IMR-90 (cell line): ENCODE results near the gene TRIM63. TPM values are rescaled to one million over a fixed set of nuclear protein-coding genes. Genes with fewer than 3 reads are reported as not detected.

ENCODE experiments used
- ATAC-seq: fragments of 200-7000 bp; cut with Tn5 transposase; 2 replicates; pipeline ENCODE4 v1.9.1; 2020; ENCODE audit warnings: low read depth, mild to moderate bottlenecking, moderate library complexity
- BruUV-seq: library from RNA; stranded (reverse); fragments of 400-500 nt; replicated peaks from 2 replicates; lab custom pipeline; 2021; lab: Mats Ljungman, UMichigan
- CTCF ChIA-PET: fragments of 300-600 bp; formaldehyde crosslinking; extraction: SDS; loops from one replicate; lab custom pipeline; 2021; ENCODE audit warnings: antibody characterized with exemption; lab: Yijun Ruan, JAX
- POLR2A ChIA-PET: fragments of 300-600 bp; sonication (Branson Sonifier 250); formaldehyde crosslinking; loops from one replicate; lab custom pipeline; 2022; ENCODE audit warnings: antibody characterized with exemption; ENCODE audit not compliant: unreplicated experiment; lab: Charles Lee
- DNase-seq: peaks from one replicate; pipeline ENCODE4 v3.0.0; 2013
- H2AFZ ChIP-seq: replicated peaks from 2 replicates; pipeline ENCODE3; 2013; ENCODE audit warnings: low read length, mild to moderate bottlenecking; ENCODE audit not compliant: poor library complexity
- H2AK5ac ChIP-seq: 2 replicates; pipeline ENCODE4 v1.6.1; 2013; ENCODE audit warnings: low read depth, low read length, inconsistent platforms
- H2AK9ac ChIP-seq: replicated peaks from 2 replicates; pipeline ENCODE3; 2013; ENCODE audit warnings: mild to moderate bottlenecking, low read depth, low read length, moderate library complexity; ENCODE audit not compliant: poor library complexity
- H2BK120ac ChIP-seq: 2 replicates; pipeline ENCODE4 v1.6.1; 2013; ENCODE audit warnings: low read depth, low read length, inconsistent platforms
- H2BK15ac ChIP-seq: 3 replicates; pipeline ENCODE4 v1.6.1; 2013; ENCODE audit warnings: low read depth, low read length, inconsistent platforms
- H2BK20ac ChIP-seq: 2 replicates; pipeline ENCODE4 v1.6.1; 2013; ENCODE audit warnings: low read depth, mild to moderate bottlenecking, inconsistent platforms, low read length, moderate library complexity
- H2BK5ac ChIP-seq: 2 replicates; pipeline ENCODE4 v1.6.1; 2013; ENCODE audit warnings: mild to moderate bottlenecking, low read depth, low read length, inconsistent platforms; ENCODE audit not compliant: poor library complexity, severe bottlenecking
- H3K14ac ChIP-seq: replicated peaks from 2 replicates; pipeline ENCODE4 v1.6.1; 2013; ENCODE audit warnings: low read depth, low read length, inconsistent platforms
- H3K18ac ChIP-seq: 2 replicates; pipeline ENCODE4 v1.6.1; 2013; ENCODE audit warnings: low read depth, low read length, control low read depth
- H3K23ac ChIP-seq: 2 replicates; pipeline ENCODE4 v1.6.1; 2013; ENCODE audit warnings: low read depth, low read length, inconsistent platforms
- H3K27ac ChIP-seq: 2 replicates; pipeline ENCODE4 v1.5.1; 2013; ENCODE audit warnings: mild to moderate bottlenecking, control low read depth, low read length; ENCODE audit not compliant: insufficient read depth
- H3K27me3 ChIP-seq: 2 replicates; pipeline ENCODE4 v1.6.1; 2013; ENCODE audit warnings: low read length; ENCODE audit not compliant: control insufficient read depth, insufficient read depth
- H3K36me3 ChIP-seq: 2 replicates; pipeline ENCODE4 v1.6.1; 2013; ENCODE audit warnings: low read length, mixed read lengths; ENCODE audit not compliant: control insufficient read depth, insufficient read depth
- H3K4ac ChIP-seq: 2 replicates; pipeline ENCODE4 v1.6.1; 2013; ENCODE audit warnings: low read depth, low read length, inconsistent platforms
- H3K4me1 ChIP-seq: 2 replicates; pipeline ENCODE4 v1.6.1; 2013; ENCODE audit warnings: low read length, mixed read lengths; ENCODE audit not compliant: control insufficient read depth, insufficient read depth
- H3K4me2 ChIP-seq: 2 replicates; pipeline ENCODE4 v1.6.1; 2013; ENCODE audit warnings: low read depth, mild to moderate bottlenecking, control low read depth, low read length, moderate library complexity
- H3K4me3 ChIP-seq: 2 replicates; pipeline ENCODE4 v1.5.1; 2013; ENCODE audit warnings: low read depth, mild to moderate bottlenecking, control low read depth, low read length, moderate library complexity; ENCODE audit not compliant: insufficient read depth
- H3K56ac ChIP-seq: 2 replicates; pipeline ENCODE4 v1.6.1; 2013; ENCODE audit warnings: low read length, inconsistent platforms; ENCODE audit not compliant: insufficient read depth; ENCODE audit errors: extremely low read depth
- H3K79me1 ChIP-seq, 2 experiments: 2 replicates each; pipeline ENCODE4 v1.6.1; 2013; ENCODE audit warnings: low read length in 2 of 2, inconsistent platforms in 1 of 2, low read depth in 1 of 2
- H3K9ac ChIP-seq: 2 replicates; pipeline ENCODE4 v1.6.1; 2013; ENCODE audit warnings: low read depth, low read length, control low read depth
- H3K9me1 ChIP-seq: 2 replicates; pipeline ENCODE4 v1.6.1; 2013; ENCODE audit warnings: low read length, inconsistent platforms; ENCODE audit not compliant: insufficient read depth
- H3K9me3 ChIP-seq: 2 replicates; pipeline ENCODE4 v1.6.1; 2013; ENCODE audit warnings: low read length; ENCODE audit not compliant: control insufficient read depth, insufficient read depth
- H4K20me1 ChIP-seq: 2 replicates; pipeline ENCODE4 v1.6.1; 2013; ENCODE audit warnings: low read length, inconsistent platforms; ENCODE audit not compliant: insufficient read depth
- H4K5ac ChIP-seq: 2 replicates; pipeline ENCODE4 v1.6.1; 2013; ENCODE audit warnings: mild to moderate bottlenecking, low read depth, low read length, control low read depth
- H4K8ac ChIP-seq, 2 experiments: 2 replicates each; pipeline ENCODE4 v1.6.1; 2013; ENCODE audit warnings: low read depth in 2 of 2, low read length in 2 of 2, control low read depth in 1 of 2, inconsistent platforms in 1 of 2
- H4K91ac ChIP-seq: 2 replicates; pipeline ENCODE4 v1.6.1; 2013; ENCODE audit warnings: low read depth, low read length, inconsistent platforms; ENCODE audit not compliant: insufficient read depth
- BHLHE40 ChIP-seq: fragments of 150-350 bp; IDR thresholded peaks from 2 replicates; pipeline ENCODE4 v1.6.1; 2016; ENCODE audit warnings: mild to moderate bottlenecking, low read depth, low read length
- CEBPB ChIP-seq: IDR thresholded peaks from 2 replicates; pipeline ENCODE4 v1.6.1; 2012; ENCODE audit warnings: low read depth, low read length, improper control_type of control experiment
- CHD1 ChIP-seq: IDR thresholded peaks from 2 replicates; pipeline ENCODE4 v1.6.1; 2012; ENCODE audit warnings: low read depth, low read length, improper control_type of control experiment
- CTCF ChIP-seq: conservative IDR thresholded peaks from 2 replicates; pipeline ENCODE4 v1.5.1; 2012; ENCODE audit warnings: mild to moderate bottlenecking, low read depth, low read length, improper control_type of control experiment
- ELK1 ChIP-seq: fragments of 150-350 bp; IDR thresholded peaks from 2 replicates; pipeline ENCODE4 v1.6.1; 2016; ENCODE audit warnings: low read depth, mild to moderate bottlenecking, low read length, moderate library complexity, borderline replicate concordance
- FOS ChIP-seq: fragments of 150-350 bp; IDR thresholded peaks from 2 replicates; pipeline ENCODE4 v1.6.1; 2016; ENCODE audit warnings: low read depth, low read length
- MAFK ChIP-seq: IDR thresholded peaks from 2 replicates; pipeline ENCODE4 v1.6.1; 2012; ENCODE audit warnings: low read depth, low read length, improper control_type of control experiment
- MAZ ChIP-seq: IDR thresholded peaks from 2 replicates; pipeline ENCODE4 v1.6.1; 2012; ENCODE audit warnings: low read depth, mild to moderate bottlenecking, low read length, improper control_type of control experiment, moderate library complexity, borderline replicate concordance
- MXI1 ChIP-seq: IDR thresholded peaks from 2 replicates; pipeline ENCODE4 v1.6.1; 2012; ENCODE audit warnings: low read depth, mild to moderate bottlenecking, low read length, moderate library complexity, borderline replicate concordance
- NFE2L2 ChIP-seq: fragments of 150-350 bp; IDR thresholded peaks from 2 replicates; pipeline ENCODE4 v1.6.1; 2016; ENCODE audit warnings: low read depth, mild to moderate bottlenecking, low read length
- POLR2A ChIP-seq: IDR thresholded peaks from 2 replicates; pipeline ENCODE4 v1.6.1; 2012; ENCODE audit warnings: mild to moderate bottlenecking, low read depth, low read length
- RAD21 ChIP-seq: IDR thresholded peaks from 2 replicates; pipeline ENCODE4 v1.6.1; 2012; ENCODE audit warnings: low read length, improper control_type of control experiment
- RCOR1 ChIP-seq: IDR thresholded peaks from 2 replicates; pipeline ENCODE4 v1.6.1; 2012; ENCODE audit warnings: mild to moderate bottlenecking, low read length, improper control_type of control experiment; ENCODE audit not compliant: insufficient replicate concordance
- RFX5 ChIP-seq: IDR thresholded peaks from 2 replicates; pipeline ENCODE4 v1.8.0; 2012; ENCODE audit warnings: low read depth, mild to moderate bottlenecking, low read length, moderate library complexity
- SMC3 ChIP-seq: fragments of 150-350 bp; IDR thresholded peaks from 2 replicates; pipeline ENCODE4 v1.6.1; 2016; ENCODE audit warnings: low read depth, mild to moderate bottlenecking, antibody characterized with exemption, low read length, moderate library complexity
- WGBS, 2 experiments: methylation state at CpG; one replicate each; pipeline versions ENCODE4 v1.1.5 to v1.1.7; 2013; ENCODE audit warnings: missing lambda C conversion rate in 2 of 2; ENCODE audit not compliant: insufficient read length in 1 of 2; ENCODE audit errors: extremely low coverage in 2 of 2; 5-methylcytosine and 5-hydroxymethylcytosine counted together
- dilution Hi-C: fragments of 300-500 bp; cut with HindIII; formaldehyde crosslinking; loops from one replicate; pipeline ENCODE4 v1.14.3; 2018; ENCODE audit warnings: low sequenced_read_pairs; ENCODE audit not compliant: unreplicated experiment
- in situ Hi-C: fragments of 300-500 bp; cut with MboI; formaldehyde crosslinking; loops from 3 replicates; pipeline ENCODE4 v1.14.3; 2019; ENCODE audit warnings: low sequenced_read_pairs, inconsistent platforms, mixed read lengths
- intact Hi-C: fragments of 100-400 bp; cut with micrococcal nuclease; formaldehyde crosslinking; loops from 2 replicates; pipeline ENCODE4 v1.10.0; 2022
- polyA plus RNA-seq, 3 experiments: library from polyadenylated mRNA; depleted of rRNA; stranded (reverse); fragments of >200 nt; gene quantifications; 2 replicates each; pipeline ENCODE4 v1.2.3, GENCODE V29; 2012; ENCODE audit warnings: low replicate concordance in 1 of 3
- total RNA-seq: library from RNA; depleted of rRNA; stranded (reverse); fragments of >200 nt; gene quantifications from 2 replicates; pipeline ENCODE4 v1.2.3, GENCODE V29; 2012
- TF ChIP-seq, protein P1 (sequence below): fragments of 150-350 bp; IDR thresholded peaks from 2 replicates; pipeline ENCODE4 v1.6.1; 2017; ENCODE audit warnings: mild to moderate bottlenecking, antibody characterized with exemption, low read length, low read depth

The TRIM63 gene
- total and polyA plus RNA-seq, 2 of the 4 experiments (the other 2 are of a cell fraction), result not detected

DNA sequence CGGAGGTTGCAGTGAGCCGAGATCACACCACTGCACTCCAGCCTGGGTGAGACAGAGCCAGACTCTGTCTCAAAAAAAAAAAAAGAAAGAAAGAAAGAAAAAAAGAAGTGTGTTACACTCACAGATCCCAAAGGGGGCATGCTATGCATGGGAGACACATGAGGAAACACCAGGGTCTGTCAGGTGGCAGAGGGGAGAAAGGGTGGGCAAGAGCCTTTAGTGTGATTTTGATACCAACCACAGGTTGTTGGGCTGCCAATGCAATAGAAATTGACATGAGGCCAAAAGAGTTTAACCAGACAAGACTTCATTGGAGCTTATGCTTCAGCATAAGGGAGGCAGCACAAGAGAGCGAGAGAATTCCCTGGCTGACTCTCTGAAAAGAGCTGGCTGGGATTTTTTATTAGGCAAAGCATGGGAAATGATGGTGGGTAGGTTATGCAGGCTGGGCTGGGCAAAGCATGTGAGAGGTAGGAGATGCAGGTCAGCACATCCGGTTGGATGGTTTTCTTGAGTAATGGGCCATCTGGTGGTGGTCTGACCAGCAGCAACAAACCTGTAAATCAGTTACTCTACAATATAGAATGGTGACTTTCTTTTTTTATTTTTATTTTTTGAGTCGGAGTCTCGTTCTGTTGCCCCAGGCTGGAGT, 57.5 kb downstream of the TRIM63 start:
- in situ Hi-C loops, result no loop called here
- H3K4ac ChIP-seq, result no peak overlapping the region
- no peak overlapping the region for H3K56ac ChIP-seq
- H2AK9ac ChIP-seq, result peak overlapping the region; percentile 65
- H2BK120ac ChIP-seq, result no peak overlapping the region
- WGBS, 2 experiments, result 40% methylated on average over 1 of the region's 6 CpGs; no CpG with 5 or more reads in 1 of the 2 experiments
- dilution Hi-C loops, result no loop called here
- H3K4me1 ChIP-seq, result no peaks in the 10 kb centered on the region
- POLR2A ChIA-PET, result no interaction called here
- no peak overlapping the region for H3K4me3 ChIP-seq
- no peak overlapping the region for H2BK5ac ChIP-seq
- H3K79me1 ChIP-seq, result no peaks in the 10 kb centered on the region
- no peak overlapping the region for H2BK15ac ChIP-seq
- H3K27ac ChIP-seq, result no peak overlapping the region
- peaks cover 7% of the 10 kb centered on the region for H3K27me3 ChIP-seq
- H3K9me3 ChIP-seq, result no peaks in the 10 kb centered on the region
- BruUV-seq, result no TSS peak
- H4K20me1 ChIP-seq, result no peaks in the 10 kb centered on the region
- 0 out of 2 replicates have a peak, but pooled peaks cover 5% of the 10 kb centered on the region for H3K9me1 ChIP-seq
- TF ChIP-seq RFX5 (no peak), RAD21 (no peak), ELK1 (no peak), MAZ (no peak), POLR2A (no peak), CEBPB (no peak), CTCF (no peak), MAFK (no peak), SMC3 (no peak), FOS (no peak), MXI1 (no peak), CHD1 (no peak), NFE2L2 (no peak), RCOR1 (no peak), BHLHE40 (no peak)
- TF ChIP-seq, protein P1, sequence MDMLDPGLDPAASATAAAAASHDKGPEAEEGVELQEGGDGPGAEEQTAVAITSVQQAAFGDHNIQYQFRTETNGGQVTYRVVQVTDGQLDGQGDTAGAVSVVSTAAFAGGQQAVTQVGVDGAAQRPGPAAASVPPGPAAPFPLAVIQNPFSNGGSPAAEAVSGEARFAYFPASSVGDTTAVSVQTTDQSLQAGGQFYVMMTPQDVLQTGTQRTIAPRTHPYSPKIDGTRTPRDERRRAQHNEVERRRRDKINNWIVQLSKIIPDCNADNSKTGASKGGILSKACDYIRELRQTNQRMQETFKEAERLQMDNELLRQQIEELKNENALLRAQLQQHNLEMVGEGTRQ, result no peak
- H4K5ac ChIP-seq, result no peak overlapping the region
- H2AFZ ChIP-seq, result no peak overlapping the region
- H3K23ac ChIP-seq, result no peak overlapping the region
- H3K18ac ChIP-seq, result no peak overlapping the region
- ATAC-seq, result no peak
- H3K36me3 ChIP-seq, result no peaks in the 10 kb centered on the region
- intact Hi-C loops, result no loop called here
- CTCF ChIA-PET, result no interaction called here
- H2AK5ac ChIP-seq, result no peak overlapping the region
- H3K9ac ChIP-seq, result no peak overlapping the region
- H3K14ac ChIP-seq, result no peak overlapping the region
- no peak overlapping the region for H4K8ac ChIP-seq
- no peak overlapping the region for H4K91ac ChIP-seq
- no peak overlapping the region for H3K4me2 ChIP-seq
- no peak for DNase-seq
- no peak overlapping the region for H2BK20ac ChIP-seq
